ENCODE measurements around the gene RALGAPA1.
"Not testable (repeated sequence)": the region's sequence is repeated elsewhere in the genome, so short reads cannot be mapped to it uniquely, and the experiment has no call there.

GRCh38 chr14:35587373-35587772 is 221.7 kb downstream of the RALGAPA1 start:
- not testable (repeated sequence) for TF ChIP-seq ZNF160 (CRISPR knock-in tag; IDR thresholded peaks at IDR 0.05); MTF1 (CRISPR knock-in tag; IDR thresholded peaks at IDR 0.05); CTCF (CRISPR knock-in tag; IDR thresholded peaks at IDR 0.05); RAD21 (CRISPR knock-in tag; IDR thresholded peaks at IDR 0.05); RCOR2 (CRISPR knock-in tag; IDR thresholded peaks at IDR 0.05); ZNF382 (CRISPR knock-in tag; IDR thresholded peaks at IDR 0.05; ENCODE audit: borderline replicate concordance)
- TF ChIP-seq, protein P1, sequence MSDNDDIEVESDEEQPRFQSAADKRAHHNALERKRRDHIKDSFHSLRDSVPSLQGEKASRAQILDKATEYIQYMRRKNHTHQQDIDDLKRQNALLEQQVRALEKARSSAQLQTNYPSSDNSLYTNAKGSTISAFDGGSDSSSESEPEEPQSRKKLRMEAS (IDR thresholded peaks at IDR 0.05) = not testable (repeated sequence)
- TF ChIP-seq, protein P2, sequence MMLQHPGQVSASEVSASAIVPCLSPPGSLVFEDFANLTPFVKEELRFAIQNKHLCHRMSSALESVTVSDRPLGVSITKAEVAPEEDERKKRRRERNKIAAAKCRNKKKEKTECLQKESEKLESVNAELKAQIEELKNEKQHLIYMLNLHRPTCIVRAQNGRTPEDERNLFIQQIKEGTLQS (CRISPR knock-in tag; IDR thresholded peaks at IDR 0.05) = not testable (repeated sequence)
- TF ChIP-seq, protein P3, sequence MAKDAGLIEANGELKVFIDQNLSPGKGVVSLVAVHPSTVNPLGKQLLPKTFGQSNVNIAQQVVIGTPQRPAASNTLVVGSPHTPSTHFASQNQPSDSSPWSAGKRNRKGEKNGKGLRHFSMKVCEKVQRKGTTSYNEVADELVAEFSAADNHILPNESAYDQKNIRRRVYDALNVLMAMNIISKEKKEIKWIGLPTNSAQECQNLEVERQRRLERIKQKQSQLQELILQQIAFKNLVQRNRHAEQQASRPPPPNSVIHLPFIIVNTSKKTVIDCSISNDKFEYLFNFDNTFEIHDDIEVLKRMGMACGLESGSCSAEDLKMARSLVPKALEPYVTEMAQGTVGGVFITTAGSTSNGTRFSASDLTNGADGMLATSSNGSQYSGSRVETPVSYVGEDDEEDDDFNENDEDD (CRISPR knock-in tag; IDR thresholded peaks at IDR 0.05; ENCODE audit: borderline replicate concordance) = not testable (repeated sequence)
